Transverse colon (tissue), 4 donors: ENCODE measurements around the gene NCOA3.

Experiments used
- POLR2AphosphoS5 ChIP-seq, 3 donors: sonication (generic); formaldehyde crosslinking; IDR thresholded peaks; one replicate each; pipeline ENCODE4 v1.6.1; 2016; ENCODE audit warnings: antibody characterized with exemption in 3 of 3
- TF ChIP-seq, protein P1 (sequence below), 5 experiments: fragments of 200-600 bp in 3 of 5; fragments of 450-650 bp in 2 of 5; sonication (generic) in 3 of 5; IDR thresholded peaks; 1 replicate in 2 of 5; 2 replicates in 3 of 5; pipeline ENCODE4 v1.5.1; 2016 to 2017; ENCODE audit warnings: antibody characterized with exemption in 5 of 5, inconsistent platforms in 3 of 5, mild to moderate bottlenecking in 2 of 5, moderate library complexity in 1 of 5

DNA sequence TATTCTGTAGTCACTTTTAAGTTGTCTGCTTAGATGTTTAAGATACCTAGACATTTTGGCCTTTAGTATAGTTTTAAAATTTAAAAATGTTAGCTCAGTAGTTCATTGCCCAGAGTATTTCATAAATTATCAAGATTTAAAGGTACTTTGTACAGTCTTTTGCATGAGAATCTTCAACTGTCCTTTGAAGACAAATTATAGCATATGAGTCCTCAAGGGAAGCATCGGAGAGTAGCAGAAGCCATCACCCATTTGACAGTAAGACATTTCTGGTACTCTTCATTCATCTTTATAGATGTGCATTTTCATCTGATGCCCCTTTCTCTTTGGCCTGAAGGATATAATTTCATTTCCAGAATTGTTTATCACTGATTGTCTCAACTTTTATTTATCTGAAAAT is 89.5 kb downstream of the NCOA3 start:
- TF ChIP-seq, protein P1, sequence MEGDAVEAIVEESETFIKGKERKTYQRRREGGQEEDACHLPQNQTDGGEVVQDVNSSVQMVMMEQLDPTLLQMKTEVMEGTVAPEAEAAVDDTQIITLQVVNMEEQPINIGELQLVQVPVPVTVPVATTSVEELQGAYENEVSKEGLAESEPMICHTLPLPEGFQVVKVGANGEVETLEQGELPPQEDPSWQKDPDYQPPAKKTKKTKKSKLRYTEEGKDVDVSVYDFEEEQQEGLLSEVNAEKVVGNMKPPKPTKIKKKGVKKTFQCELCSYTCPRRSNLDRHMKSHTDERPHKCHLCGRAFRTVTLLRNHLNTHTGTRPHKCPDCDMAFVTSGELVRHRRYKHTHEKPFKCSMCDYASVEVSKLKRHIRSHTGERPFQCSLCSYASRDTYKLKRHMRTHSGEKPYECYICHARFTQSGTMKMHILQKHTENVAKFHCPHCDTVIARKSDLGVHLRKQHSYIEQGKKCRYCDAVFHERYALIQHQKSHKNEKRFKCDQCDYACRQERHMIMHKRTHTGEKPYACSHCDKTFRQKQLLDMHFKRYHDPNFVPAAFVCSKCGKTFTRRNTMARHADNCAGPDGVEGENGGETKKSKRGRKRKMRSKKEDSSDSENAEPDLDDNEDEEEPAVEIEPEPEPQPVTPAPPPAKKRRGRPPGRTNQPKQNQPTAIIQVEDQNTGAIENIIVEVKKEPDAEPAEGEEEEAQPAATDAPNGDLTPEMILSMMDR (IDR thresholded peaks at IDR 0.05): no peak
- no peak for TF ChIP-seq POLR2AphosphoS5 (IDR thresholded peaks at IDR 0.05)
